C1 segment of cervical spinal cord (tissue), 14 donors: ENCODE measurements around the gene RPS18.
A peak's percentile ranks its signal among the peaks of the same experiment; 100 is the strongest.

Experiments used
- DNase-seq, 14 donors: peaks; one replicate each; lab custom pipeline; 2025; lab: John Stamatoyannopoulos, UW

The RPS18 gene

DNA sequence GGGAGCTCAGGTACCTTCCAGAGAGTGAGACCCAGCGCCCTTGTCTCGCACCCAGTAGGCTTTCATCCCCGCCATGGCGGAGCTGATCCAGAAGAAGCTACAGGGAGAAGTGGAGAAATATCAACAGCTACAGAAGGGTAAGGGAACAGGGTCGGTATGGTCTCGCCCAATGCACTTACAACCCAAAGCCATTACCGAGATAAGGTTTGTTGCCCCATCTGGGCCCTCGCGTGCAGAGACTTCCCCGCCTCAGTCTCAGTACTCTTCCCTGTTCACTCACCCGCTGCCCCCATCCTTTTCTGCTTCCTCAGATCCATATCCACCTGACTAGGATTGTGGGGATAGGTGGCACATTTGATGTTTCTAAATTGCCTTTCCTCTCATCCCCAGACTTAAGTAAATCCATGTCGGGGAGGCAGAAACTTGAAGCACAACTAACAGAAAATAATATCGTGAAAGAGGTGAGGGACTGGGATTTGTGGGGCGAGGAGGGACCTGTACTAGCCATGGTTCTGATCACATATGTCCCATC, 18.0 kb downstream of the RPS18 start:
- no peak for DNase-seq

DNA sequence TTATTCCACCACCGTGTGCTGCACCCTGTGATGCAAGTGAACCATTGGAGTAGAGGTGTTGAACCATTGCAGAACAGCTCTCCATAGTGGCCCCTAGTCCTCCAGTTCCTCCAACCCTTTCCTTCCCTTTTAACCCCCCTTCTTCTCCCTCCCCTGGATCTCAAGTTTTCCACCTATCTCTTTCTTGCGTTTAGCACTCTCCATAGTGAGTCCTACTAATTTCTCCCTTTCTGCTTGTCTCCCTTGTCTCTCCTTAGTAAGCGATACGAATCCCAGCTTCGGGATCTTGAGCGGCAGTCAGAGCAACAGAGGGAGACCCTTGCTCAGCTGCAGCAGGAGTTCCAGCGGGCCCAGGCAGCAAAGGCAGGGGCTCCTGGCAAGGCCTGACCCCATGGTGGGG, 18.6 kb downstream of the RPS18 start:
- no peak for DNase-seq

DNA sequence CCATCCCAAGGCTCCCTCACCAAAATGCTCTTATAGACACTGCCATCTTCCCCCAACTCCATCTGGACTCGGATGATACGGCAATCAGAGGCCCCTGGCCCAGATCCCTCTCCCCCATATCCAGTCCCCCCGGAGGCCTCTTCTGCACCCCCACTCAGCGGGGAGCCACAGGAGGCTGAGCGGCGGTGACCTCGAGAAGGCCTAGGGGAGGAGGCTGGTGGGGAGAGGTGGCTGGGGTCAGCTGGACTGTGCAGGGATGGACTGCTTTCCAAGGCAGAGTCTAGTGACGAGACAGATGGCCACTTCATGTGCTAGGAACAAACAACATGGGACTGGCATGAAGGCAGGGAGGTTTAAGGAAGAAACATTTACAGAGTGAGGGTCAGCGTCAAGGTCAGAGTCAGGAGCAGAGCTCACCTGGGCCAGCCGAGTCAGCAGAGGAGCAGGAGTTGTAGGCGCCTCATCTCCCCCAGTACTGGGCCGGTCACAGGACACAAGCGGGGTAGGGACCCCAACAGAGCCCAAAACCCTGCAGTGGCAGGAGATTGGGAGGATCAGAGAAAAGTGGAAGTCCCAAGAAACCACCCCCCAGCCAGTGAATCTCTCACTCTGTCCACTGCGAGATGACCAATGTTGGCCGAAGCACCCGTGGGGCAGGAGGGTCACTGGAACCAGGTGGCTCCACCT, 21.3 kb downstream of the RPS18 start:
- no peak for DNase-seq

DNA sequence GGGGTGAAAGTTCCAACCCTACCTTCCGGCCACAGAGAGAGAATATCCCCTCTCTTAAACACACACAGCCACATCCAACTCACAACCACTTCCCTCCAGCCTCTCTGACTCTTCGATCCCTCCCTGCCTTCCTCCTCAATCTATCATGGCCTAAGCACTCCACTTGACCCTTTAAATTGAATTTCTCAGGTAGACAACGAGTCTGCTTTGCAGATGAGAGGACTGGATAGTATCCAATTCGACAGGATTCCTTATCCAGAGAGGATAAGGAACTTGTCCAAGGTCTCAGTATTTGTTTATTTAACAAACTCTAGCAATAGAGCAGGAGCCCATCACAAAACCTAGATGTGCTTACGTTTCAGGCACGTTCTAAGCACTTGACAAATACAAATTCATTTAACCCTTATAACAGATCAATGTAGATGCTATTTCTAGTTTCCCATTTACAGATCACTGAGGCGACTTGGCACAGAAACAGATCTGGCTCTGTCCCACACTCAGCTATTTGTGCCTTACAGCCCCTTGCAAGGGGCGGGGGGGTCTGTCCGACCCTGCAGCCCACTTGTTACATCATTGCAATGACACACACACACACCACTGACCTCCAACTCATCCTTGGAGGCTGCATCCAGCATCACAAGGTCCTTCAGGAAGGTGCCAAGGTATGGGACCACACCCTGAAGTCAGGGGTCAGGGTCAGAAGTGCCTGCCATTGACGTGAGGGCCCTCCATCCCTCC, 22.4 kb downstream of the RPS18 start:
- no peak for DNase-seq

DNA sequence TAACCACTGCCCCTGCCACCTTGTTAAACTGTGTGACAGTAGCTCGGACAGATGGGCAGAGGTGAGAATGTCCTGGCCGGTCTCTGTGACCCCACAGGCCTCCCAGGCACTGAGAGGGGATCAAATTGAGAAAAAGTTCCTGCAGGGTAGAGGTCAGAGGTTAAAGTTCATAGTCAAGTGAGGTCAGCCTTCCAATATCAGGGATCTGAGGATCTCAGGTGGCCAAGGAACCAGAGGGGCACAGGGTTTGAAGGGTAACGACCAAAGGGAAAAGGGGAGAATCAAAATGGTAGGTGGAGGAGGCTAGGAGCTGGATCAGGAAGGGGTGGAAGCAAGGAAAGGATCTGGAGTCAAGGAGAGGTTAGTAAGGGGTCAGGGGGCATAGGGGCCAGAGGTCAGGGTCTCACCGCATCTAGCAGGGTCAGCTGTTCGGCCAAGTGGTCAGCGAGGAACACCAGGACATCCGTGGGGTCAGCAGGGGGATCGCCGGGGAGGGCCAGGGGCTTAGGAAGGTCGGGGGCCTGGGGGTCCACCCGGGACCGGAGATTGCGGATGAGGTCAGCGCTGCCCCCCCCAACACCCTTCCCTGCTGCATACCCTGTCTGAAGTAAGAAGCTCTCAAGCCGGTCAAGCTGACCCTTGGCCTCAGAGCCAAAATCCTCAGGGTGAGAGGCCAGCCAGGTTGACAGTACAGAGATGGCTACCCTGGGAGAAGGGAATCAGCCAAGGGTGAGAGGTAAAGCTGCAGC, 23.9 kb downstream of the RPS18 start:
- no peak for DNase-seq

DNA sequence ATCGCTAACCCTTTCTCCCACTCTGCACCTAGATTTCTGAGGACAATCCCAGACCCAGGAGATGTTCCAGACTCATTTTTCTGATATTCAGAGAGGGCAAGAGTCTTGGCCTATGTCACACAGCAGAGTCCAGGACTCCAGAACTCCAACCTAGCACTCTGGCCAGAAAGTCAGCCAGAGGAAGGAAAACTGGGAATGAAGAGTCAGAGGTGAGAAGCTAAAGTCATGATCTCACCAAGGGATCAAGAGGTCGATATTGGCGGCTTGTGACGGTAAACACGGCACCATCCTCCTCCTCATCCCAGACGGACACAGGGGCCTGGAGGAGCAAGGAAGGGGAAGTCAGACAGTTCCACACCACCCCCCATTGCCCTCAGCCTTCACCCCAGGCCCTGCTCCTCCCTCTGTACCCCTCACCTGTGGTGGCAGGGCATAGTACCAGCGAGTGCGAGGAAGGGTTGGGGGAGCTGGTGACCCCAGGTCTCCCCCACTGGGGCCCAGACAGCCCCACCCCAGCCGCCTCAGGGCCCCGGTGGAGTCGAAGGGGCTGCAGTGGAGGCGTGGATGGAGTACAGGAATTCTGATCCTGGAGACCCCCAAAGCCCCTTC, 25.0 kb downstream of the RPS18 start:
- DNase-seq: no peak

DNA sequence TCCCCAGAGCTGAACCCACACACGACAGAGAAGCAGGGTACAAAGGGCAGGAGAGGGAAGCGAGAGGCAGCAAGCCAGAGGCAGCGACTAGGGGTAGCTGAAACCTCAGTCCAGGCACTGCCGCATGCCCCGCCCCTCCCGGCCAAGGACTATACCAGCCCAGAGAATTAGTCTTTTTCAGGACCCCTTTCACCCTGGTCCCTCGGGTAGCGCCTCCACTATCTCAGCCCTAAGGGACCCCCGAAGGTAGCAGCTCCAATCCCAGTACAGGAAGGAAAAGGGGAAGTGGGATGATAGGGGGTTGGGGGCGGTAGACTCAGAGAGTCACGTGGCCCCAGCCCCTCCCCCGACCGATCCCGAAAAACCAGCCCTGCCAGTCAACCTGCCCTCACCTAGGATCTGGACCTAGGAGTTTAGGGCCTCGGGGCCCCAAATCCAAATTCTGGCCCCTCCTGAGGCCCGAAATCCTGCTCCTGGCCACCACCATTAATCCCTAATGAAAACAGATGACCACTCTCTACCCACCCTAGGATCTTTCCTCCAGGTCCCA, 25.6 kb downstream of the RPS18 start:
- DNase-seq: peak in 5 of 14 donors; percentile 21 to 65 (median 51)

DNA sequence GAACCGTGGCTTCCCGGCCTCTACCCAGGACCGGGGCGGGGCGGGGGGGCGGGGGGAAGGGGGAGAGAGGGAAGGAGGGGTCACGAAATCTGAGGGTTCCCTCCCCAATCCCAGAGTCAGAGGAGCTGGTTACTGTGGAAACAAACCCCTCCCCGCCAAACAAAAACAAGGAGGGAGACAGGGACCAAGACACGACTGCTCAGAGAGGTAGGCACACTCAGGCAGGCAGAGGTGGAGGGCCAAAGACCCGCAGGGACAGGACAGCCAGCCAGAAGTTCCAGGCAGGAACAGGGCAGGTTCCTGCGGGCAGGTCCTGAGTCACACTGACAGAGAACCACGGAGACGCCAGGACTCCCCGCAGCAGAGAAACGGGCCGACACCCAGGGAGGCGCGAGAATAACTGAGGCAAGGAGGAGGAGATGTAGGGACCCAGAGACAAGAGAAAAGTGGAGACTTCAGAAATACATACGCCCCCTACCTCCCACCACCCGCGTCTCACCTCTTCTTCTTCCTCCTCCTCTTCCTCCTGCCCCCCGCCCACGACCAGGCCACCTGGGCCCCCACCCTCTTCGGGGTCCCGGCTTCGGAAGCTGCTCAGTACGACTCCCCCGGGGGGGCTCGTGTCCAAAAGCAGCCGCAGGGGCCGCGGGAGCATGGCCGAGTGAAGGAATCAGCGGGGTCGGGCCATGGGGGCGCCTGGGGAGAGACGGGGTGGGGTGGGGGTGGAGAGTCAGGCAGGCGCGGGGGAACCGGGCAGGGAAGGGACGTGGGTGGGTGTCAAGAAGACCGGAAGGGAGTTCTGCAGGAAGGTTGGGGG, 26.3 kb downstream of the RPS18 start:
- DNase-seq: peak in 8 of 14 donors; percentile 40 to 71 (median 58)

DNA sequence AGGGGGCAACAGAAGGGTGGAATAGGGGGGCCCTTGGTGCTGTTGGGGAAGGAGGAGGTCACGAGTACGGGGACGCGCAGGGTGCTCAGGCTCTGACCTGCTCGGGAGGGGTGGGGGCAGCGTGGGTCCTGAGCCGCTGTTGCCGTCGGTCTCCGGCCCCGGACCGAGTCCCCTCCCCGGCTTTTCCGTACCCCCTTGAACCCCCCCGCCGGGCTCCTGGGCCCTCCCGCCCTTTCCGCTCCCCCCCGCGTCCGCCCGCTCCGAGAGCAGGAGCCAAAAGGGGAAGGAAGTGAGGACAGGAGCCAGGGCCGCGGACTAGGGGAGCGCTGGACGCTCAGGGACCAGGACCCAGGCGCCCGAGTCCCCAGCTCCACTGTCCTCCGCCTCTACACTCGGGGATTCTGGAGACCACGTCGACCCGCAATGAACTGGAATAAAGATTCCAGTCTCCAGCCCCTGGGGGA, 26.9 kb downstream of the RPS18 start, which contains the start of gene RGL2:
Gene RGL2 (minus strand): TSS at position 170 of the 464 bp plus-strand sequence. CDS start 332 bp downstream, outside the sequence.
- peak in 12 of 14 donors; percentile 72 to 89 (median 86) for DNase-seq

DNA sequence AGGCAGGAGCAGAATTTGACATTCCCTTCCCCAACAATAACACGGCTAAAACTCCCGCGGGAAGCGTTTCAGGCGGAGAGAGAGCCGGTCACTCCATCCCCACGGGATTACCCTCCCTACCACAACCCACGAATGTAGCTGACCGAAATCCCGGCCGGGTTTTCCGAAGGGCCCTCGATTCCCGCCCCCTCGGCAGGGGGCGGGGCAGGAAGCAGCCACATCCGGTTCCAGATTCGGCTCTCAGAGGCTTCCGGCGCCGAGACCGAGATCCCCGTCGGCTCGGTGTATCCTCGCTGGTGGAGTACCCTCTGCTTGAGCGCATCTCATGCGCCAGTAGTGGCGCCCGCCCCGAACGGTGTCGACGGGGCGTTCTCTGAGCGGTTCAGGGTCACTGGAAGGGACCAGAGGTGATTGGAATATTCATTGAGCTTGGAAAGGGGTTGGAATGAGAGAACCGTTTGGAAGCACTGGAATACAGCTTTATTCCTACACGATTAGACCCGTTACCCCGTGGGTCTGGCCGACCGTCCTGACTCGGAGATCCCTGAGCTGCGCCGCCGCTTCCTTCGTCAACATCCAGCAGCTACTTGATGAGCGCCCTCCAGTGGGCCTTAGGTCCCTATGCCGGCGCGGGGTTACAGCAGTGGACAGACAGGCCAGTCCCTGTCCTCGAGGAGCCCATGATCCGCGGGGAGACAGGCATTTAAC, 27.5 kb downstream of the RPS18 start:
- DNase-seq: peak; percentile 55 to 90 (median 84)

DNA sequence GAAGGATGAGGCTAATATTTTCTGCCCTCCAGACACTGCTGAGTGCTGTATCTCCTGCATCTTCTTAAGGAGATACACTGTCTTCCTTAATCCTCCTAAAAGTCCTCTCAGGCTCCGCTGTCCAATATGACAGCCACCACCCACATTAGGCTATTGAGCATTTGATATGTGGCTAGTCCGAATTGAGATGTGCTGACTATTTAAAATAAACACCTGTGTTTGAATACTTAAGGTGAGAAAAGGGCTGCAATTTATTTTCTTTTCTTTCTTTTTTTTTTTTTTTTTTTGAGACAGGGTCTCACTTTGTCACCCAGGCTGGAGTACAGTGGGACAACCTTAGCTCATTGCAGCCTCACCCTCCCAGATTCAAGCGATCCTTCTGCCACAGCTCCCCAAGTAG, 30.0 kb downstream of the RPS18 start:
- DNase-seq: no peak

DNA sequence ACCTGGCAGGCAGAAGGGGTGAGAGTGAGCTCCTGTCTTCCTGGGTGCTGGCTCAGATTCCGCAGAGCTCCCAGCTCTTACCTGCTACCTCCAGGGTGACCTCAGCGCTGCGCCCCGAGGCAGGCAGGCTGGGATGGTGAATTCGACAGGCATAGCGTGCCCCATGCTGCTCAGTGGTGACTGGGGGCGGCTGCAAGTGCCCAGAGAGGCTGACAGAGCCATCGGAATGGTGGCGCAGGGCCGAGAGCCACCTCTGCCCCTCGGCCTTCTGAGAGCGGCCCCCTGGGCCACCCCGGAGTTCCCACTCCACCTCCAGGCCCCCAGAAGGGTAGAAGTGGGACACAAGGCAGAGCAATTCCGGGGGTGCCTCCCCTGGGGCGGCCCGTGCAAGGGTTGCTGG, 32.3 kb downstream of the RPS18 start:
- no peak for DNase-seq

DNA sequence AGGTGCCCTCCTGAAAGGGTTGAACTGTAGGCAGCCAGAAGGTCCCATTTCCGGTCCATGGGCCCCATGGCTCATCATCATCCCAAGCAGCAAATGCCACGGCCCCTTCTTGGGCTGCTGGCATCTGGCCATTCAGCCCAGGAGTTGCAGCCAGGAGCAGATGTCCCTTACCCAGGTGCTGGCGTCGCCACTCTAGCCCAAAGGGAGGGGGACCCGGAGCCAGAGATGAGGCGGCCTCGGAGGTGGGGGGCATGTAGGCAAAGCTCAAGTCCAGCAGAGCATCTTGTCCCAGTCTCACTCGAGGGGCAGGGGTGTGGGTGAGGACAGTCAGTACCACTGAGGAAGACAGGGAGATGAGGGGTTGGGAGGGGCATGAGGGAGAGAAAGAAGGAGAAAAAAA, 33.2 kb downstream of the RPS18 start:
- no peak for DNase-seq

DNA sequence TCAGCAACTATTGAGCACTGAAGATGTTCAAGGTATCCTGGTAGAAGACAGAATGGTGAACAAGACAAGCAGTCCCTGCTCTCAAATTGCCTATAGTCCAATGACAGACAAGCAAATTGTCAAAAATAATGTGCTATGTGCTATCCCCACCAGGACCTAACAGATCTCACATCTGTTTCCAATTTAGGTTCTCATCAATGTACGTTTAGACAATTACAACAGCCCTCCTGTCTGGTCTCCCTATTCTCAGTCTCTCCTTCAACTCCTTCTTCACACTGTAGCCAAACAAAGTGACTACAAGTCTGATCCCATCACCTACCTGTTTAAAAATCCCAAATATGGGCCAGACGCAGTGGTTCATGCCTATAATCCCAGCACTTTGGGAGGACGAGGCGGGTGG, 34.5 kb downstream of the RPS18 start:
- no peak for DNase-seq

DNA sequence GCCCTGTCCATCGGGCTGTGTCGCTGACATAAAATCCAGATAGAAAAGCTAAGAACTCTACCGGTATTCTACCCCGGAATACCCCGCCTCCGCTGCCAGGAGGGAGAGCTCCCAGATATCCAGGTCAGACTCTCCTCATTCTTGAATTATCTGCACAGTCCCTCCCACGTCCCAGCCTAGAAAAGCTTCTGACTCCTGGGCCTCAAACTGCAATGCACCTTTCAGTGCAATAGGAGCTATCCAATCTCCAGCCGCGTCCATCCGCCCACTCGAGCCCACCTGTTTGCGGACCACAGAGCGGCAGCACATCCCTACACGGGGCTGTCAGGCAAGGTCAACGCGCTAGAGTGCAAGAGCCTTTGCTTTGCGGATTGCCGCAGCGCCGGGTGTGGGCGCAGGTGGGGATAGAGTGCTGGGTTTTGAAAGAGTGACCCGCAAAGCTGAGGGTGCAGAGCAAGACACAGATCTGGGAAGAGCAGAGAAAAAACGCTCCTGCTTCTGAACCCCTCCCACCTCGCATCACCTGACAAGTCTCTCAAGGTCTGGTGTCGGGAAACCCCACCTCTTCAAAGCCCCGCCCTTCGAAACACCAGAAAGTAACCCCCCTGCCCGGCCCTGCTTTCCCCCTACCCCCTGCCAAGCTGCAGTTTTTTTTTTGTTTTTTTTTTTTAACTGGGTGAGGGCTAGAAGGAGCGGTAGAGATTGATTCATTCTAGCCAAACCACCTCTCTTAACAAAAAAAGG, 40.7 kb downstream of the RPS18 start:
- peak in 10 of 14 donors; percentile 19 to 89 (median 32) for DNase-seq

DNA sequence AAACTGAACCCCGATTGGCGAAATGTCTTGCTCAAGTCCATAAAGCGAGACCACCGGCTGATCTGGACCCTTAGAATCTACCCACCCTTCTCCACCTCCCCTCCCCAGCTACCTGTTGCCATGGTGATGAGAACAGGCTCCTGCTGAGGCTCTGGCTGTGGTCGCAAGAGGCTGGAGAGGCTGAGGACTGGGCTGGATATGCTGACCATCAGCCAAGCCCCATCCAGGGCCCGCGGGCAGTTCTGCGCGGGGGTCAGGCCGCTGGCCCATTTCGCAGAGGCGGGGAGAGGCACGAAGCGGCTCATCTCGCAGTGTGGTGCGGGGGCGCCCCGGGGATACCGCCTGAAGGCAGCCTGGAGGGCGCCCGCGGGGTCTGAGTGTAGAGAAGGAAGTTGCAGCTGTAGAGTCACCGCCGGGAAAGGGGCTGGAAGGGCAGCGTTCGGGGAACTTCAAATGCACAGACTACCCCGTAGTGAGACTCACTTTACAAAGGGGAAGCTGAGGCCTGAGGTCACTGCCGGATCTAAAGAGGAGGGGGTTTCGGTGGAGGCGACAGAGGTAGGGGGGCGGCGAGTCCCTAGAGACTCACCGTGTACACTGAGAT, 41.3 kb downstream of the RPS18 start:
- DNase-seq: peak in 8 of 14 donors; percentile 26 to 63 (median 58)

DNA sequence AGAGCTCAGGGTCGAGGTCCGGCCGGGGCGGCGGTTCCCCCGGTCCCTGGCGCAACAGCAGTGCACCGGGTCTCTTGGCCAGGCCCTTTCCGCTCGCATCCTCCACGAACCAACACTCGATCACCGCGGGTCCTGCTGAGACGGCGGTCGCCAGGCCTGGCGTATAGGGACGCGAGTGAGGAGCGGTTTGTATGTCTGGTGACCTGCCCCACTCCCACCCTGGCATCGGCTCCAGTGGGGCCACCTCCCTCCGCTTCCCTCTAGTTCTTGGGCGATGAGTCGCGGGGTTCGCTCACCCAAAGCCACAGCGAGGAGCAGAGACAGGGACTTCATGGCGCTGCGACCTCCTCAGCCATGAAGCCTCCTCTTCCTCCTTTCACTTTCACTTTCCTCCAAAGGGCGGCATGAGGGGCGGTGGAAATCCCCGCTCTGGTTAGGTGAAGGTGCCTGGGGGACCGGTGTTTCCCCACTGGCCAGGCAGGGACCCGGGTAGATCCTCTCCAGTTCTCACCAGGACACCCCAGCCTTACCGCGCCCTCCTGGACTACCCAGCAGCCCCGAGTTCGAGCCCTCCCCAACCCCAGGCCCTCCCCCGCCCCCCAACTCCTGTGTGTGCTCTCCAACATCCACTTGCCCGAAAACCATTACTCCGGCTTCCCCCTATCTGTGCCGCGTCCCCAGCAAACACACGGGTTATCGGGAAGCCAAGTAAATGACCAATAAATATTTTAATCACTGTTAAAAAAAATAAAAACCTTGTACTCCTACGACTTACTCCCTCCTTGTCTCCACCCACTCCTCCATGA, 42.0 kb downstream of the RPS18 start, which contains the start of gene TAPBP:
Gene TAPBP (minus strand): TSS at position 370 of the 806 bp plus-strand sequence. CDS start 37 bp downstream, at position 333.
- peak in 12 of 14 donors; percentile 26 to 78 (median 59) for DNase-seq
